ENCODE data around the gene ZPLD1.

Gene ZPLD1

DNA sequence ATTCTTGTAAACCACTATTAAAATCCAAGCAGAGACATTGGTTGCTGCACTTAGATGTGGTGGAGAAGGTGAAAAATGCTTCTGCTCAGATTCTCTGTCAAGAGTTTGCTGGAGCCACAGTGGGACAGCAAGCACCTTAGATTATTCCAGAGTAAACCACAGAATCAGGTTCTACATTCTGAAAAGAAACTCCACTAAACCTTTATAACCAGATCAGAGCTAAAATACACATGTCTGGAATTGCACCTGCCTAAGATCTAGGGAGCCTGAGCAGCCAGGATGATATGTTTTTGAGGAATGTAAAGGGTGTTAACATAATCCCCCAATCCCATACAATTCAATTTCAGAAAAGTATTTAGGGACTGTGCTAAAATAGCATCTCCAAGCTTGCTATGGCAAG is at the start of gene ZPLD1:
ZPLD1 (plus strand) TSS at position 301 of the 400 bp plus-strand sequence. CDS start 3,473 bp downstream, outside the sequence.
- no peak for DNase-seq

- DNase-seq: no peak
These were observed 44.5 kb upstream of the ZPLD1 start for GRCh38 chr3:102390171-102390864.

- DNase-seq: no peak
These were observed 43.9 kb upstream of the ZPLD1 start for GRCh38 chr3:102390916-102391315.

- no peak for DNase-seq
These were observed 43.3 kb upstream of the ZPLD1 start for GRCh38 chr3:102391491-102391890.

DNA sequence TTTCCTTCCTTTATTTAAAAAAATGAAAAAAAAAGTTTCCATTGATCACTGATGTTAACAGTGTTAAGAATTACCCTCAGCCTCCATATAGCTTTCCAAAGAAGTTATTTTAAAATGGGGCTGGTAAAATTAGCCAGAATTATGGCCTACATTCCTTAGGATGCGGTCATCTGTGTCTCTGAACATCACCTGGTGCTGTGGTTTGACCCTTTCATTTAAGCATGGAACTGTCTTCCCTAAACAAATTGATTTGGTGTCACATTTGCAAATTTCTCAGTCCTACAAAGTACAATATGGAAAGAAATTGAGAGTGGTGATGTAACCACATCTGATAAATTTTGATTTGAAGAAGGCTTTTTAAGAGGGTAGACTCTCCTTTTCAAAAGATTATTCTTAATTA is 40.3 kb upstream of the ZPLD1 start:
- DNase-seq: no peak

DNA sequence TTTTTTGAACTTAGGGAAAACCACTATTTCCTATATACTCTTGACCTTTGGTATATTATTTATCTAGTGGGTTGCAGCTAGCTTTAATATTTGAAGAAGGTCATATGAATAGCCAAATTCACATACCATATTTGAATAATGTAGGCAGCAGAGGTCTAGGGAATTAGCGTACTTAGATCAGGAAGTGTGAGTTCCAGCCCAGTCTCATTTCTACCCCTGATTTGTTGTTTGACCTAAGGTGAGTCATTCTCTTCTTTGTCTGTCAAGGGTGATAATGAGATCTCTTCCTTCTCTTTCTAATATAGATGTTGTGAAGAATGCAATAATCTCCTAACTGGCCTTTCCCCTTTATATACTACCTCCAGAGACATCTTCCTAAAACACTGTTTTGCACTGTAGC is 36.6 kb upstream of the ZPLD1 start:
- DNase-seq: no peak

- no peak for DNase-seq
These were observed 36.1 kb upstream of the ZPLD1 start for GRCh38 chr3:102398666-102399065.

DNA sequence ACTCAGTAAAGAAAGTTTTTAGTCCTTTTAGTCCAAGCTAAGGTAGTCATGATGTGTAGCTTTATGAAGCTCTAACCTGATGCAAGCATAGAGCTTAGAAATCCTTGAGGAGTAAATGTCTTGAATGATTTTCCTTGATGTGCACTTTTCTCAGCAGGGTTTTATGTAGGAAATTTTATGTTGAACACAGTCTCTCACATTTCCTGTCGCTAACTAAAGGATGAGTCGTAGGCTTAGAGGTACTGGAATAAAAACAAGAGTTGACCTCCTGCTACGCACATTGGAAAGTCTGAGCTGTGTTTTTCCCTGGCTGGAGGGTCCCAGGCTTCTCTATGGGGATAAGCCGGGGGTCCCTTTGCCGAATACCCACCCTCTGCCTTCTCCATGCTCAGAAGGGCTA is 34.7 kb upstream of the ZPLD1 start:
- DNase-seq: no peak

DNA sequence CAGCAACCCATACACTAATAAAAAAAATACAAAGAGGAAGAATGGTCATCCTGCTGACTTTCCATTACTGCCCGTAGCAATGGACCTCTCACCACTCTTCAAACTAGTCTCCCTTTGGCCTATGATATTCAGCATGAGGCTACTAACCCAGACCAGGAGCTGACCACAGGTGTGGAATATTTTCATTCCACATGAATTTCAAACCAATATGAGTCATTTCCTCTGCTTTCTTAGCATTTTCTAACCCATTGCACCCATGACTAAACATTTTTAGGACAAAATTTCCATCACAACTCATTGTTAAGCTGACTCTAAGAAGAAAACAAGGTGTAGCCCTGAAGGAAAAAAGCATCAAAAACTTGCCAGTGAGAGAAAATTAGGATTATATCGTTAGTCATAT is 34.0 kb upstream of the ZPLD1 start:
- no peak for DNase-seq

DNA sequence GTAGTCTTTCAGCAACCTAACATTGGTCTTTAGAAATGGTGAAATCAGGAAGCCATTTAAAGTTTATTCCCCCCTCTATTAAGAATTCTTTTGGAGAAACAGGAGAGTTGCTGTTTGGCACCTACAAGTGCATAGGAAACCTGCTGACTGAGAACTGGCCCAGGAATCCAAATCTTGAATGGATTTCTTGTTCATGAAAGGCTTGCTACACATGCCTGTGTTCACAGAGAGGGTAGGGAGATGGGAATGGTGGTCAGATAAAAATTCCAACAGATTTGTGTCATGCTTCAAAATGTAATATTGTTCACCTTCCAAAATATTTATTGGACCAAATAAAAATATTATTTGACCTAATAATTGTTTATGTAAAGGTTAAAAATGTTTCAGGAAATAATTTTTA is 24.2 kb upstream of the ZPLD1 start:
- no peak for DNase-seq

DNA sequence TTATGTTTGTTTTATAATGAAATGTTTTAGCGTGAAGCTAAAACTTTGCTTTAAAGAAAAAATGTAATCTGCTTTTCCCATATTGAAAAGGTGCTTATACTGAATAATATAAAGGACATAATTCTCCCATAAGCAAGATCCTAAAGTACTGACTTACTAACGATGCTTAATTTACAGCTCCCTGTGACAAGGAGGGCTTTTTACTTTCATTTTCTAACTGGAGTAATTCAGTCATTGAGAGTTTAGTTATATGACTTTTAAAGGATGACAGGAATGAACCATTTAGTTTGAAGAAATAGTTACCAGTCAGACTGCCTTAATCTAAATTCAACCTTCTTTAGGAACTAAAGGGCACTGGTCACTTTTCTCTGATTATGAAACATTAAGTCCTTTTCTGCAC is 19.3 kb upstream of the ZPLD1 start:
- DNase-seq: peak; percentile 2

DNA sequence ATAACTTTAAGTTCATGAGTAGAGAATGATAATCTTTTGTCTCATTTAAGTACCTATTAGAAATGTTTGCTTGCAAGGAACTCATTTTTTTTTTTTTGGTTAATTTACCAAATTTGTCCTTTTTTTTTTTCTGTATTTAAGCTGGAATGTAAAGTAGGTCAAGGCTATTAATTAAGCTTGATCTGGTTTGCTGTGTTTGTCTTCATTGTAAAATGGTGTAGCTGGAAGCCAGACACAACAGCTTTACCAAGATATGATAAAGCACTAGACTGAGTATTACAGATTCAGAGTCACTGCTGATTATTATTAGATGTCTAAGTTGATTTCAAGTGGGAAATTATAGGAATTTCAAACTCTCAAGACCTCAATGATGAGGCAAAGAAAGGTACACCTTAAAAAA is 15.0 kb upstream of the ZPLD1 start:
- DNase-seq: no peak

- DNase-seq: no peak
These were observed 7.0 kb downstream of the ZPLD1 start for GRCh38 chr3:102441832-102442231.

DNA sequence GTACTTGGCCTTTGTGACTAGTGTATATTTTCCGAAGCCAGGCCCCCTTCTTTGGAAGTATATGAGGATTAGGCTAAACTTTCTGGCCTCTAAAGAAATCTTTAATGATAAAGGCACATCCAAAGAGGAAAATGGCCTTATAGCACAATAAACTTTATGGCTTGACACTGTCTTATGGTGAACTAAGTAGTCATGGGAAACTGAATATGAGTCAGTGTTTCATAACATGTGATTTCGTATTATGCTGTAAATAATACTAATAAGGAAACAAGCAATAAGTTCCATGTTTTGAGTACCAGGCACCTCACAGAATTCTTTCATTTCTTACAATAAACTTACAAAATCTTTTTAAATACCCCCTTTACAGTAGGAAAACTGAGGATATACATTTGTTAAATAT is 8.2 kb downstream of the ZPLD1 start:
- DNase-seq: no peak

- DNase-seq: no peak
These were observed 9.3 kb downstream of the ZPLD1 start for GRCh38 chr3:102444101-102444500.

GRCh38 chr3:102447272-102447671 is 12.5 kb downstream of the ZPLD1 start:
- DNase-seq: no peak

GRCh38 chr3:102449341-102449740 is 14.5 kb downstream of the ZPLD1 start:
- no peak for DNase-seq

DNA sequence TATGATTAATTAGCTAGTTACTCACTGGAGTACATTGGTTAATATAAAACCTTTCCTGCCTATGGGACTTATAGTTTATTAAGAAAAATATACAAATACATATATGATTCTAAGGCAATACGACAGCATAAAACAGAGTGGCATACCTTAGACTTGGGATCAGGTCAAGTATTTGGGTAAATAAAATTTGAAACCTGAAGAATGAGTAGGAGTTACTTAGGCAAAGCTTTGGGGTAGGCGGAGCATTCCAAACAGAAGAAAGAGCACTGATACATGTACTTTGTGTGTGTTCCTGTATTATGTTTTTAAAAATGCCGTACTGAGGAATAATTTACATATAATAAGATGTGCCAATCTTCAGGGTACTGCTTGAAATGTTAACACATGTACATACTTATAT is 15.1 kb downstream of the ZPLD1 start:
- DNase-seq: no peak

- no peak for DNase-seq
These were observed 16.2 kb downstream of the ZPLD1 start for GRCh38 chr3:102450976-102451375.

DNA sequence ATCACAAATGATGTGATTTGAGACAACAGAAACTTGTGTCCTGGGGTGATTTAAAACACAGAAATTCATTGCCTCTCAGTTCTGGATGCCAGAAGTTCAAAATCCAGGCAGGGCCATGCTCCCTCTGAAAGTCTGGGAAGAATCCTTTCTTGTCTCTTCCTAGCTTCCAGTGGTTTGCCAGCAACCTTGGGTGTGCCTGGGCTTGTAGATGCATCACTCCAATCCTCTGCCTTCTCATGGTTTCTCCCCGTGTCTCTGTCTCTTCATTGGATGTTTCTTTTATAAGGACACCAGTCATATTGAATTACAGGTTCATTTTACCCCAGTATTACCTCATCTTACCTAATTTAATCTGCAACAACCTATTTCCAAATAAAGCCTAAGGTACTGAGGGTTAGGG is 16.7 kb downstream of the ZPLD1 start:
- no peak for DNase-seq

DNA sequence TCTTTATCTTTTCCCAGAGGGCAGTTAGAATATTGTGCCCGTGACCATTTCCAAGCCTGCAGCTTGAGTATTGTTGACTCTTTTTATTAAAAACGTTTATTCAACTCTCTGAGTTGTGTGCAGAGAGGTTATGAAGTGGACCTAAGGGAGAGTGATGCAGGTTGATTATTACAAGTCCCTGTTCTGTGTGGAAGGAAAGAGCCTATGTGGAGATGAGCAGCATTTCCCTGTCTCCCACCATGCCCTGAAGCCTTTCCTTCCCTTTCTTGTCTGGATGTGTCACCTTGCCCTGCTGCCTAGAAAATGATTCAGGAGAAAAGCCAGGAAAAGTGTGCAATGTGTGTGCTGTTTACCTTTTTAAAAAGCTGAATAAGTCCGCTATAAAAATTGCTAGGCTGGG is 19.4 kb downstream of the ZPLD1 start:
- no peak for DNase-seq

- DNase-seq: no peak
These were observed 22.8 kb downstream of the ZPLD1 start for GRCh38 chr3:102457644-102458043.

GRCh38 chr3:102460579-102460978 is 25.8 kb downstream of the ZPLD1 start:
- no peak for DNase-seq

GRCh38 chr3:102464261-102464660 is 29.4 kb downstream of the ZPLD1 start:
- DNase-seq: no peak

DNA sequence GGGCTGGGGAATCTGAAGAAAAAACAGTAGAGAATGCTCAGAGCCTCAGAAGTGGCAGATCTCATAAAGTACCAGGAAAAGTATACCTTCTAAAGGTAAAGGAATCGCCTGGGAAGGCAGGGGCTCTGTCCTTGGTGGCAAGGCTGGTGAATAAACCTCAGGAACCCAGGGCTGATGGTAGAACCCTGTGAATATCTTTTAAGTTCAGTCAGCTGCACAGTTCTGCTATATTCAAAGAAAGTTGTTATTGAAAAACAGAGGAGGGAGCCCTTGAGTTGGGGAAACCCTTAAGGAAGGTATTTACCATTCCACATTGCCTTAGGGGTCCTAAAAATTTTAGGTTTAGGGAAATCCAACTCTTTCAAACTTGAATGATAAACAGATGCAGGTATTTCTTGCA is 31.2 kb downstream of the ZPLD1 start:
- DNase-seq: no peak

GRCh38 chr3:102470066-102470465 is 35.3 kb downstream of the ZPLD1 start:
- DNase-seq: no peak

All from activated CD4-positive, alpha-beta T cell treated with anti-CD3 and anti-CD28 coated beads, Interleukin-2, Interleukin-6, amounts not matched to agents 100 ng/mL and 50 ng/mL, durations not matched to agents 16 hours and 8 hours (primary cell).